NT2/D1 (cell line): ENCODE measurements around the gene NCBP2L.

Experiments
- DNase-seq: peaks from one replicate; pipeline ENCODE4 v3.0.0-alpha.2; 2011; ENCODE audit warnings: low read depth, low spot score
- H3K27me3 ChIP-seq: 2 replicates; pipeline ENCODE4 v1.6.0; 2011; ENCODE audit warnings: mild to moderate bottlenecking; ENCODE audit not compliant: insufficient read length, insufficient read depth
- H3K36me3 ChIP-seq: 2 replicates; pipeline ENCODE4 v1.6.1; 2011; ENCODE audit warnings: mild to moderate bottlenecking, low read length, mixed read lengths; ENCODE audit not compliant: insufficient read depth, insufficient read length
- H3K4me1 ChIP-seq: 2 replicates; pipeline ENCODE4 v1.5.1; 2011; ENCODE audit not compliant: insufficient read depth, insufficient read length
- H3K4me3 ChIP-seq: 2 replicates; pipeline ENCODE4 v1.5.1; 2011; ENCODE audit warnings: low read depth; ENCODE audit not compliant: insufficient read length
- H3K9ac ChIP-seq: 2 replicates; pipeline ENCODE4 v1.6.0; 2011; ENCODE audit warnings: low read depth; ENCODE audit not compliant: insufficient read length
- H3K9me3 ChIP-seq: 2 replicates; pipeline ENCODE4 v1.5.1; 2011; ENCODE audit warnings: mild to moderate bottlenecking, low read length; ENCODE audit not compliant: insufficient read depth
- SUZ12 ChIP-seq: IDR thresholded peaks from 2 replicates; pipeline ENCODE4 v1.6.1; 2011; ENCODE audit not compliant: insufficient read length, insufficient read depth; ENCODE audit errors: extremely low read depth
- YY1 ChIP-seq: IDR thresholded peaks from 2 replicates; pipeline ENCODE4 v1.6.1; 2011; ENCODE audit not compliant: insufficient read length, insufficient read depth
- ZNF274 ChIP-seq: IDR thresholded peaks from 2 replicates; pipeline ENCODE4 v1.6.1; 2011; ENCODE audit warnings: mild to moderate bottlenecking, low read depth, low read length

Gene NCBP2L

DNA sequence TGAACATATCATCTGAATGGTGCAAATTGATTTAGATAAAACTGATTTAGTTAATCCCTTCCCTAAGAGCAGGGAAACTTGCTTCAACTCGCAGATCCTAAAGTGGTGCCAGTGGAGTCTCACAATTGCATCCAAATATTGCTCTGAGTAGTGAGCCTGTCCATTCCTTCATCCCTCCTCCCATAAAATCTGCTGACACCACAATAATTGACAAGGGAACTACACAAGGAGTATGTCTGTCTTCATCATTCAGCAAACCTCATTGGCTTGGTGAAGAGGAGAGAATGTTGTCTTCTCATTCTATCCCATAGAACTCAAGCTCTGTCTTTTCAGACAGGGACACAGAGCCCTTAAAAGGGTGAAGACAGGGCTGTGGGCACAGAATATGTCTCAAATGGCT, 52.3 kb downstream of the NCBP2L start:
- H3K9ac ChIP-seq, result no peak overlapping the region
- no peaks in the 10 kb centered on the region for H3K9me3 ChIP-seq
- no peaks in the 10 kb centered on the region for H3K4me1 ChIP-seq
- H3K36me3 ChIP-seq, result no peaks in the 10 kb centered on the region
- peaks cover 25% of the 10 kb centered on the region for H3K27me3 ChIP-seq
- TF ChIP-seq ZNF274 (no peak), YY1 (no peak), SUZ12 (no peak)
- no peak overlapping the region for H3K4me3 ChIP-seq
- DNase-seq, result no peak

DNA sequence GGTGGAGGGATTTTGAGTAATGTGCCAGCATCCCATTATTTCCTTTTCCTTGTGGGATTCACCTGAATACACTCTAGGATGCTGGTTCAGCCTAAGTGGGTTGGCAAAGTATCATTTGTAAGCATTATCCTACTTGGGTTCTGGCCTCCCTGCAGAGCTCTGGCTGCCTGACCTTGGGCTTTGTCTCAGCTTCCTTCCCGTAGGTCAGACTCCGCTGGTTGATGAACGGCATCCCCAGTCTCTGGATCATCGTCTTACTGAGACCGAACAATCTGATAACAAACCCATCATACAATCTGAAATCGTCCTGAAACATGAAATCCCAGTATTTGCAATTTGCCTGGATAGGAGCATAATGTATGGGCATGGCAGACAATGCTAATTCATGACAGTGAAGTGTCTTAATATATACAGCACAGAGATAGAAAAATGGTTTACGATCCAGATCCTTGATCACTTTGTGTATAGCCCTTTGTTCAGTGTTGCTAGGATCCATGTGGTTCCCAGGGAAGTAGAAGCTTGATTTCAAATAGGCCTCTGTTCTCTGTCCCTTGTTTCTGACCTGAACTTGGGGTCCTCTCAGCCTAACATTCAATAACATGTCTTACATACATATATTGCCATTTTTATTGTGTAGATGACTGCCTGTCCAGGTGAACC, 53.7 kb downstream of the NCBP2L start:
- Histone ChIP-seq H3K4me3 (no peak overlapping the region), H3K4me1 (no peaks in the 10 kb centered on the region), H3K9me3 (no peaks in the 10 kb centered on the region), H3K9ac (no peak overlapping the region), H3K36me3 (no peaks in the 10 kb centered on the region), H3K27me3 (peaks cover 20% of the 10 kb centered on the region)
- no peak for DNase-seq
- TF ChIP-seq YY1 (no peak), SUZ12 (no peak), ZNF274 (no peak)

DNA sequence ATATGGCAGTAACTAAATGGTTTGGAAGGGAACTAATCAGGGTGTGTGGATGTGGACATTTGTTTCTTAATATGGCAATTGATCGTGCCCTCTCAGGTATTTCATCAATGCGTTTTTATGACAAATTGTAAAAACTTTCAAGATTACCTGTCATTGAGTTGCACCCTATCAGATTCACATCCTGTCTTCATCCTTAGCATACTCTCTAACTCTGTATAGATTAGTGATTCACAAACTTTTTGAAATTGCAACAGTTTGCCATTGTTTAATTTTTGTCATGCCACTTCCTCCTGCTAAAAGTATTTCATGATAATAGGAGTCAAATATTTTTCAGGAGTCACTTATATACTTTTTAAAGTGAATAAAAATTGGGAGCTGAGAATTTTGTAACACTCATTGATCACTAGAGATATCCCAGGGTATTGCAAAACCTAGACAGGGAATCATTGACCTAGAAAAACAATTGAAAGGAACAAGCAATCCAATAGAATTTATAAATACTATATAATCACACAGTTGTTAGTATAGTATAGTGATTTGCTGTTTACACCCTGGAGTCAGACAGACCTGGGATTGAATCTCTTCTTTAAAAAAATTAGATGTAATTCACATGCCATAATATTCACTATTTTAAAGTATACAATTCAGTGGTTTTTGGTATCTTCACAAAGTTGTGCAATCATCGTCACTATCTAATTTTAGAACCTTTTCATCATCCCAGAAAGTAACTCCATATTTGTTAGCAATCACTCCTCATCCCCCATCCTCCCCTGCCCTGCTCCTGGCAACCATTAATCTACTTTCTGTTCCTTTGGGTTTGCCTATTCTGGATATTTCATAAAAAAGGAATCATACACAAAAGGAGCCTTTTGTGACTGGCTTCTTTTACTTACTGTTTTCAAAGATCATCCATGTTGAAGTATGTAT, 57.0 kb downstream of the NCBP2L start:
- H3K4me1 ChIP-seq, result no peaks in the 10 kb centered on the region
- TF ChIP-seq YY1, result no peak
- H3K9me3 ChIP-seq, result no peaks in the 10 kb centered on the region
- no peak overlapping the region for H3K4me3 ChIP-seq
- DNase-seq, result no peak
- H3K27me3 ChIP-seq, result no peaks in the 10 kb centered on the region
- H3K36me3 ChIP-seq, result no peaks in the 10 kb centered on the region
- no peak overlapping the region for H3K9ac ChIP-seq

DNA sequence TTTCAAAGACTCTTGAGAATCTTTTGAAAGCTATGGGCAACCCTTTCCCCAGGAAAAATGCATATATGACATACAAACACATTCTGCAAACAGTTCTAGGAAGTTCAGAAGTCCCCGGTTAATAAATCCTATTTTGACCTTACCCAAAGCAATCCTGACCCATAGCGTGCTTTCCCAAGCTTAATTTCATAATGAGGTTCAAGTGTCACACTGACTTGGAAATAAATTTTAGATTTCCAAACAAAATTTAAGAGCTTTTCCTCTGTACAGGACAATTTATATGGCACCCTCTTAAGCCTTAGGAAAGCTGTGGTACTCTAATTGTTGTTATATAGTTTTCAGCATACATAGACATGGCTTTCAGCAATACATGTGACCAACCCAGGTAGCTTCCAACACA, 59.4 kb downstream of the NCBP2L start:
- Histone ChIP-seq H3K36me3 (peaks cover 9% of the 10 kb centered on the region), H3K9me3 (no peaks in the 10 kb centered on the region), H3K4me1 (no peaks in the 10 kb centered on the region), H3K4me3 (no peak overlapping the region), H3K27me3 (no peaks in the 10 kb centered on the region), H3K9ac (no peak overlapping the region)
- no peak for TF ChIP-seq YY1
- no peak for TF ChIP-seq ZNF274
- DNase-seq, result no peak

DNA sequence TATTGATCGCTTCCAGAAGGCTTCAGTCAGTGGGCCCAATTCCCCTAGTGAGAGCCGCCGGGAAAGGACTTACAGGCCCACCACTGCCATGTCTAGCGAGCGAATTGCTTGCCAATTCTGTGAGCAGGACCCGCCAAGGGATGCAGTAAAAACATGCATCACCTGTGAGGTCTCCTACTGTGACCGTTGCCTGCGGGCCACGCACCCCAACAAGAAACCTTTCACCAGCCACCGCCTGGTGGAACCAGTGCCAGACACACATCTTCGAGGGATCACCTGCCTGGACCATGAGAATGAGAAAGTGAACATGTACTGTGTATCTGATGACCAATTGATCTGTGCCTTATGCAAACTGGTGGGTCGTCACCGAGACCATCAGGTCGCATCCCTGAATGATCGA, 63.4 kb downstream of the NCBP2L start:
- TF ChIP-seq SUZ12 (no peak), ZNF274 (no peak), YY1 (no peak)
- Histone ChIP-seq H3K4me1 (no peaks in the 10 kb centered on the region), H3K36me3 (peaks cover 9% of the 10 kb centered on the region), H3K4me3 (no peak overlapping the region), H3K9ac (no peak overlapping the region), H3K27me3 (no peaks in the 10 kb centered on the region), H3K9me3 (no peaks in the 10 kb centered on the region)
- DNase-seq, result no peak

DNA sequence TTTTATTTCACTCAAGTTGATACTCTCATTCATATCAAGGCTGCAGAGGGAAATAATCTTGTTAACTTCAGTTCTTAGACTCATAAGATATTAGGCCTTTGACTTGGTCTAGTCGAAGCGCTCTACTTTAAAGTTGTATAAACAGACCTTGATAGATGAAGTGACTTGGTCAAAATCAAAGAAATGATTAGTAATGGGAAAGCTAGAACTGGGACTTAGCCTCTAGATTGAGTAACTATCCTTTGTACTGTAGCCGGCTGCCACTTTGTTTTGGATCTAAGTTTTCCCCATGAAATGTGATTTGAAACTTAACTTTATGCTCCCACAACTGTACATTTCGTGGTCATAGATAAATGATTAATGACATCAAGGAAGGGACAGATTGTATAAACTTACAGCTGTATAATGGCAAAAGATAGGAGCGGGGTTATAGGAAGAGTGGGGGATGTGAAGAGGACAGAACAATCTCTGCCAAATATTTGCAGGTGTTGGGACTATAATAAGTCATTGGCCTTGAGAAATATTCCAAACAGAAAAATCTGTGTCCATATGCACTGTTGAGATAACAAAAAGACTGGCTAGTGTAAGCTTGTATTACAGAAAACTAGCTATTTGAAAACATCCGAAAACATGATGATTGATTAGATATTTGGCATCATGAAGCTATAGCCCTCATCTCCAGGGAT, 65.3 kb downstream of the NCBP2L start:
- no peak for TF ChIP-seq YY1
- TF ChIP-seq SUZ12, result no peak
- no peak for TF ChIP-seq ZNF274
- Histone ChIP-seq H3K4me3 (no peak overlapping the region), H3K27me3 (no peaks in the 10 kb centered on the region), H3K4me1 (no peaks in the 10 kb centered on the region), H3K9ac (no peak overlapping the region), H3K9me3 (no peaks in the 10 kb centered on the region), H3K36me3 (peaks cover 9% of the 10 kb centered on the region)
- no peak for DNase-seq
